ENCODE results near the gene GNG7. TPM values are rescaled to one million over a fixed set of nuclear protein-coding genes. Genes with fewer than 3 reads are reported as not detected.

The GNG7 gene
- total and polyA plus RNA-seq, 2 experiments from 2014 or later: 0.11 to 0.13 TPM

GRCh38 chr19:2686360-2686759, 16.1 kb downstream of the GNG7 start:
- Histone ChIP-seq H3K27ac (no peak overlapping the region), H3K27me3 (replicated peaks; ENCODE audit: insufficient read depth) (no peaks in the 10 kb centered on the region; the same call in 1 of the 2 replicates), H3K4me3 (no peak overlapping the region), H3K79me2 (ENCODE audit: insufficient read depth) (no peaks in the 10 kb centered on the region), H3F3A (ENCODE audit: insufficient read depth) (no peaks in the 10 kb centered on the region), H4K20me1 (ENCODE audit: insufficient read depth) (no peaks in the 10 kb centered on the region), H3K36me3 (ENCODE audit: low read depth) (no peaks in the 10 kb centered on the region), H3K9me3 (ENCODE audit: low read depth) (no peaks in the 10 kb centered on the region), H3K4me2 (ENCODE audit: unreplicated experiment) (no peak overlapping the region), H2AFZ (no peak overlapping the region), H3K9ac (no peak overlapping the region), H3K4me1 (ENCODE audit: insufficient read depth) (no peaks in the 10 kb centered on the region), H3K9me2 (ENCODE audit: insufficient read depth) (no peaks in the 10 kb centered on the region)
- 25% methylated on average over 17 of the region's 17 CpGs for WGBS, 2 experiments (ENCODE audit: low coverage in 1 of 2, low lambda C conversion rate in 2 of 2, missing lambda C conversion rate in 2 of 2)
- DNase-seq: no peak
- in situ Hi-C loops (cut with MboI): no loop called here
- TF ChIP-seq EZH2 (IDR thresholded peaks at IDR 0.05; ENCODE audit: insufficient read depth, poor library complexity, severe bottlenecking): no peak
- no peak for TF ChIP-seq EZH2phosphoT487 (IDR thresholded peaks at IDR 0.05; ENCODE audit: insufficient read depth, low read depth)

- H3F3A ChIP-seq (ENCODE audit: insufficient read depth): no peaks in the 10 kb centered on the region
- H3K4me2 ChIP-seq (ENCODE audit: unreplicated experiment): no peak overlapping the region
- no peak overlapping the region for H3K9ac ChIP-seq
- no peak overlapping the region for H3K4me3 ChIP-seq
- H3K4me1 ChIP-seq (ENCODE audit: insufficient read depth): no peaks in the 10 kb centered on the region
- 68 to 70% methylated on average over 6 of the region's 6 CpGs for WGBS, 2 experiments (ENCODE audit: low coverage in 1 of 2, low lambda C conversion rate in 2 of 2, missing lambda C conversion rate in 2 of 2)
- no peaks in the 10 kb centered on the region for H3K9me2 ChIP-seq (ENCODE audit: insufficient read depth)
- DNase-seq: no peak
- no peaks in the 10 kb centered on the region for H3K79me2 ChIP-seq (ENCODE audit: insufficient read depth)
- no peak for TF ChIP-seq EZH2phosphoT487 (IDR thresholded peaks at IDR 0.05; ENCODE audit: insufficient read depth, low read depth)
- no peak for TF ChIP-seq EZH2 (IDR thresholded peaks at IDR 0.05; ENCODE audit: insufficient read depth, poor library complexity, severe bottlenecking)
- H3K27ac ChIP-seq: no peak overlapping the region
- H2AFZ ChIP-seq: no peak overlapping the region
- in situ Hi-C loops (cut with MboI): no loop called here
- H3K27me3 ChIP-seq (replicated peaks; ENCODE audit: insufficient read depth): no peaks in the 10 kb centered on the region; the same call in 1 of the 2 replicates
- H3K9me3 ChIP-seq (ENCODE audit: low read depth): no peaks in the 10 kb centered on the region
- no peaks in the 10 kb centered on the region for H3K36me3 ChIP-seq (ENCODE audit: low read depth)
- H4K20me1 ChIP-seq (ENCODE audit: insufficient read depth): no peaks in the 10 kb centered on the region
Measured at GRCh38 chr19:2685204-2685704, 17.2 kb downstream of the GNG7 start.

- Histone ChIP-seq H3K4me2 (ENCODE audit: unreplicated experiment) (no peak overlapping the region), H3K27ac (no peak overlapping the region)
- WGBS, 2 experiments (ENCODE audit: low coverage in 1 of 2, low lambda C conversion rate in 2 of 2, missing lambda C conversion rate in 2 of 2): 77 to 79% methylated on average over 20 of the region's 20 CpGs
Measured at GRCh38 chr19:2683430-2684003, 19.0 kb downstream of the GNG7 start.

GRCh38 chr19:2680808-2681207, 21.7 kb downstream of the GNG7 start:
- H3F3A ChIP-seq (ENCODE audit: insufficient read depth): no peaks in the 10 kb centered on the region
- no peak overlapping the region for H3K4me2 ChIP-seq (ENCODE audit: unreplicated experiment)
- no peaks in the 10 kb centered on the region for H3K9me2 ChIP-seq (ENCODE audit: insufficient read depth)
- no peaks in the 10 kb centered on the region for H3K79me2 ChIP-seq (ENCODE audit: insufficient read depth)
- no peaks in the 10 kb centered on the region for H3K36me3 ChIP-seq (ENCODE audit: low read depth)
- peaks cover 34% of the 10 kb centered on the region for H3K27me3 ChIP-seq (replicated peaks; ENCODE audit: insufficient read depth)
- 55 to 62% methylated on average over 11 of the region's 11 CpGs for WGBS, 2 experiments (ENCODE audit: low coverage in 1 of 2, low lambda C conversion rate in 2 of 2, missing lambda C conversion rate in 2 of 2)
- H4K20me1 ChIP-seq (ENCODE audit: insufficient read depth): no peaks in the 10 kb centered on the region
- TF ChIP-seq EZH2 (IDR thresholded peaks at IDR 0.05; ENCODE audit: insufficient read depth, poor library complexity, severe bottlenecking) (no peak), EZH2phosphoT487 (IDR thresholded peaks at IDR 0.05; ENCODE audit: insufficient read depth, low read depth) (no peak)
- no peak overlapping the region for H3K4me3 ChIP-seq
- H2AFZ ChIP-seq: no peak overlapping the region
- H3K9me3 ChIP-seq (ENCODE audit: low read depth): no peaks in the 10 kb centered on the region
- in situ Hi-C loops (cut with MboI): no loop called here
- no peaks in the 10 kb centered on the region for H3K4me1 ChIP-seq (ENCODE audit: insufficient read depth)
- no peak overlapping the region for H3K27ac ChIP-seq
- no peak for DNase-seq
- no peak overlapping the region for H3K9ac ChIP-seq

More at GRCh38 chr19:2683430-2684003, 19.0 kb downstream of the GNG7 start:
- DNase-seq: no peak
- Histone ChIP-seq H3K36me3 (ENCODE audit: low read depth) (no peaks in the 10 kb centered on the region), H3K9me3 (ENCODE audit: low read depth) (no peaks in the 10 kb centered on the region), H4K20me1 (ENCODE audit: insufficient read depth) (no peaks in the 10 kb centered on the region), H3K4me1 (ENCODE audit: insufficient read depth) (no peaks in the 10 kb centered on the region), H3K9me2 (ENCODE audit: insufficient read depth) (no peaks in the 10 kb centered on the region), H3K27me3 (replicated peaks; ENCODE audit: insufficient read depth) (peaks cover 11% of the 10 kb centered on the region; the same call in 1 of the 2 replicates), H2AFZ (no peak overlapping the region), H3K79me2 (ENCODE audit: insufficient read depth) (no peaks in the 10 kb centered on the region), H3K9ac (no peak overlapping the region), H3K4me3 (no peak overlapping the region), H3F3A (ENCODE audit: insufficient read depth) (no peaks in the 10 kb centered on the region)
- TF ChIP-seq EZH2 (IDR thresholded peaks at IDR 0.05; ENCODE audit: insufficient read depth, poor library complexity, severe bottlenecking) (no peak), EZH2phosphoT487 (IDR thresholded peaks at IDR 0.05; ENCODE audit: insufficient read depth, low read depth) (no peak)
- in situ Hi-C loops (cut with MboI): no loop called here
